H9 (cell line): ENCODE results near the gene GPHN. TPM values are rescaled to one million over a fixed set of nuclear protein-coding genes. Genes with fewer than 3 reads are reported as not detected.

ENCODE experiments used
- DNase-seq: peaks from one replicate; pipeline ENCODE4 v3.0.0-alpha.2; 2017
- H2AFZ ChIP-seq: one replicate; pipeline ENCODE4 v1.6.1; 2013; ENCODE audit warnings: mild to moderate bottlenecking, low read length, control low read depth, moderate library complexity
- H2AK5ac ChIP-seq: 2 replicates; pipeline ENCODE4 v1.6.1; 2013; ENCODE audit warnings: low read length, control low read depth, mixed read lengths; ENCODE audit not compliant: insufficient read length
- H2BK120ac ChIP-seq: one replicate; pipeline ENCODE4 v1.6.1; 2013; ENCODE audit warnings: low read depth, mild to moderate bottlenecking, low read length, control low read depth, inconsistent platforms; ENCODE audit not compliant: poor library complexity, severe bottlenecking
- H2BK12ac ChIP-seq: 2 replicates; pipeline ENCODE4 v1.6.1; 2013; ENCODE audit warnings: low read length, control low read depth, mixed read lengths, low read depth; ENCODE audit not compliant: insufficient read length
- H2BK15ac ChIP-seq: 2 replicates; pipeline ENCODE4 v1.6.1; 2013; ENCODE audit warnings: low read depth, low read length, control low read depth
- H2BK20ac ChIP-seq: one replicate; pipeline ENCODE4 v1.6.1; 2013; ENCODE audit warnings: low read depth, mild to moderate bottlenecking, low read length, control low read depth, inconsistent platforms; ENCODE audit not compliant: poor library complexity, severe bottlenecking
- H2BK5ac ChIP-seq: 2 replicates; pipeline ENCODE4 v1.6.1; 2013; ENCODE audit warnings: low read length, control low read depth, mixed read lengths; ENCODE audit not compliant: insufficient read length
- H3K14ac ChIP-seq: 2 replicates; pipeline ENCODE4 v1.6.1; 2013; ENCODE audit warnings: low read length, control low read depth; ENCODE audit not compliant: insufficient read depth
- H3K18ac ChIP-seq: 2 replicates; pipeline ENCODE4 v1.6.1; 2013; ENCODE audit warnings: low read depth, mild to moderate bottlenecking, mixed read lengths, low read length, control low read depth; ENCODE audit not compliant: insufficient read length
- H3K23ac ChIP-seq: 2 replicates; pipeline ENCODE4 v1.6.1; 2013; ENCODE audit warnings: low read length, control low read depth, mixed read lengths, low read depth; ENCODE audit not compliant: insufficient read length
- H3K23me2 ChIP-seq: 2 replicates; pipeline ENCODE4 v1.6.1; 2013; ENCODE audit warnings: low read depth, mild to moderate bottlenecking, mixed read lengths, low read length, control low read depth; ENCODE audit not compliant: insufficient read length, poor library complexity, severe bottlenecking
- H3K27ac ChIP-seq: 2 replicates; pipeline ENCODE4 v1.5.1; 2013; ENCODE audit warnings: low read length, control low read depth, mixed read lengths, low read depth; ENCODE audit not compliant: insufficient read length
- H3K27me3 ChIP-seq: 2 replicates; pipeline ENCODE4 v1.6.1; 2013; ENCODE audit warnings: low read length, control low read depth, inconsistent platforms; ENCODE audit not compliant: insufficient read depth
- H3K4ac ChIP-seq: 2 replicates; pipeline ENCODE4 v1.6.1; 2013; ENCODE audit warnings: low read depth, mild to moderate bottlenecking, control low read depth, inconsistent platforms, low read length, moderate library complexity
- H3K4me1 ChIP-seq: 2 replicates; pipeline ENCODE4 v1.6.1; 2013; ENCODE audit warnings: low read length, control low read depth, inconsistent platforms; ENCODE audit not compliant: insufficient read depth
- H3K4me2 ChIP-seq: 2 replicates; pipeline ENCODE4 v1.6.1; 2013; ENCODE audit warnings: low read length, control low read depth, mixed read lengths; ENCODE audit not compliant: insufficient read length, insufficient read depth
- H3K56ac ChIP-seq: 2 replicates; pipeline ENCODE4 v1.6.1; 2013; ENCODE audit warnings: low read depth, mild to moderate bottlenecking, mixed read lengths, low read length, control low read depth; ENCODE audit not compliant: insufficient read length
- H3K79me1 ChIP-seq: 2 replicates; pipeline ENCODE4 v1.6.1; 2013; ENCODE audit warnings: low read depth, mild to moderate bottlenecking, moderate library complexity, low read length, control low read depth, inconsistent platforms; ENCODE audit not compliant: insufficient read depth, poor library complexity, severe bottlenecking
- H3K79me2 ChIP-seq: 2 replicates; pipeline ENCODE4 v1.6.1; 2013; ENCODE audit warnings: low read length, control low read depth, inconsistent platforms; ENCODE audit not compliant: insufficient read depth
- H3K9ac ChIP-seq: 2 replicates; pipeline ENCODE4 v1.6.1; 2013; ENCODE audit warnings: low read length, control low read depth, mixed read lengths; ENCODE audit not compliant: insufficient read length; ENCODE audit errors: extremely low read depth
- H3K9me3 ChIP-seq: one replicate; pipeline ENCODE4 v1.6.1; 2013; ENCODE audit warnings: low read depth, low read length, inconsistent platforms; ENCODE audit not compliant: control insufficient read depth
- H3T11ph ChIP-seq: one replicate; pipeline ENCODE4 v1.6.1; 2013; ENCODE audit warnings: mild to moderate bottlenecking, low read length, control low read depth, inconsistent platforms
- H4K20me1 ChIP-seq: one replicate; pipeline ENCODE4 v1.6.1; 2013; ENCODE audit not compliant: control insufficient read depth, insufficient read length, insufficient read depth
- H4K5ac ChIP-seq: 2 replicates; pipeline ENCODE4 v1.6.1; 2013; ENCODE audit warnings: low read depth, mild to moderate bottlenecking, mixed read lengths, low read length, control low read depth; ENCODE audit not compliant: insufficient read length
- H4K8ac ChIP-seq: replicated peaks from 2 replicates; pipeline ENCODE4 v1.6.1; 2013; ENCODE audit warnings: low read length, control low read depth, mixed read lengths, low read depth; ENCODE audit not compliant: insufficient read length
- H4K91ac ChIP-seq: 2 replicates; pipeline ENCODE4 v1.6.1; 2013; ENCODE audit warnings: low read depth, mild to moderate bottlenecking, moderate library complexity, mixed read lengths, low read length, control low read depth; ENCODE audit not compliant: insufficient read length
- H3K27ac Mint-ChIP-seq, 3 experiments: 2 replicates in 2 of 3; 3 replicates in 1 of 3; pipeline ENCODE4 v1.8.0; 2020 to 2021; ENCODE audit warnings: mixed read lengths in 3 of 3, mild to moderate bottlenecking in 1 of 3, moderate library complexity in 1 of 3
- H3K27me3 Mint-ChIP-seq: 2 replicates; pipeline ENCODE4 v1.8.0; 2021; ENCODE audit warnings: low read depth, mild to moderate bottlenecking, moderate library complexity, mixed read lengths
- H3K36me3 Mint-ChIP-seq, 3 experiments: 2 replicates in 2 of 3; 3 replicates in 1 of 3; pipeline ENCODE4 v1.8.0; 2020 to 2021; ENCODE audit warnings: low read depth in 3 of 3, mixed read lengths in 3 of 3; ENCODE audit not compliant: insufficient read depth in 1 of 3
- H3K4me1 Mint-ChIP-seq, 2 experiments: 2 replicates each; pipeline ENCODE4 v1.8.0; 2020; ENCODE audit warnings: mixed read lengths in 2 of 2
- H3K4me3 Mint-ChIP-seq, 2 experiments: 2 replicates in 1 of 2; 3 replicates in 1 of 2; pipeline ENCODE4 v1.8.0; 2020 to 2021; ENCODE audit warnings: mild to moderate bottlenecking in 2 of 2, mixed read lengths in 2 of 2, moderate library complexity in 1 of 2
- H3K9me3 Mint-ChIP-seq, 2 experiments: 2 replicates in 1 of 2; 3 replicates in 1 of 2; pipeline ENCODE4 v1.8.0; 2020; ENCODE audit warnings: mild to moderate bottlenecking in 2 of 2, mixed read lengths in 2 of 2, moderate library complexity in 1 of 2
- WGBS: extraction: QIAGEN DNeasy Blood & Tissue Kit; methylation state at CpG from one replicate; pipeline ENCODE4 v1.1.7; 2013; ENCODE audit warnings: missing lambda C conversion rate, low lambda C conversion rate, mixed read lengths; ENCODE audit not compliant: insufficient read length; ENCODE audit errors: extremely low coverage; 5-methylcytosine and 5-hydroxymethylcytosine counted together
- total RNA-seq: library from RNA; stranded (reverse); gene quantifications from 2 replicates; pipeline ENCODE4 v1.2.1, GENCODE V29; 2021
- TF ChIP-seq, protein P1 (sequence below): fragments of 200-600 bp; sonication (generic); conservative IDR thresholded peaks from 3 replicates; pipeline ENCODE4 v1.8.0; 2021; ENCODE audit warnings: antibody characterized with exemption, mild to moderate bottlenecking

GPHN gene
- total RNA-seq, 1 experiment from 2014 or later, result 16.1 TPM

DNA sequence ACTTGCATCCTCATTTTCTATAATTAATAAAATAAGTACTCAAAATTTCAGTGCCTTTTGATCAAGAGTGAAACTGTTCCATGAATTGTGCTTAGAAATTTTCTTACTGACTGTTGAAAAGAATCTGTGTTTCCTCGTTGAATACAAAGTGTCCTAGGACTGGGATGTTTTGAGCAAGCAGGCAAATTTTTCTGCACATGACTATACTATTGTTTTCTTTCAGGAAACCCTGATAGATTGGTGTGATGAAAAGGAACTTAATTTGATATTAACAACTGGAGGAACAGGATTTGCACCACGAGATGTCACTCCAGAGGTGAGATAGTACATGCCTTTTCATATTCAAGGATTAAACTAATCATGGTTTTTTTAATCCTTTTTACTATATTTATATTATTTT is 316.3 kb downstream of the GPHN start:
- Histone ChIP-seq H4K8ac (no peak overlapping the region), H2AK5ac (no peak overlapping the region), H4K20me1 (no peaks in the 10 kb centered on the region), H2BK15ac (no peak overlapping the region), H3K4me2 (no peak overlapping the region), H2BK120ac (no peak overlapping the region), H2BK20ac (no peak overlapping the region), H3K27me3 (no peaks in the 10 kb centered on the region), H4K5ac (no peak overlapping the region), H3K14ac (no peak overlapping the region), H3K23ac (no peak overlapping the region), H2AFZ (no peak overlapping the region), H3K27ac (no peak overlapping the region), H3K79me2 (no peaks in the 10 kb centered on the region), H2BK12ac (no peak overlapping the region), H3K18ac (no peak overlapping the region), H3K9me3 (no peaks in the 10 kb centered on the region), H3K4me1 (peaks cover 4% of the 10 kb centered on the region; the same call in 1 of the 2 replicates), H3K4ac (no peak overlapping the region), H3K56ac (no peak overlapping the region), H3T11ph (no peak overlapping the region), H4K91ac (no peak overlapping the region), H3K79me1 (no peaks in the 10 kb centered on the region), H2BK5ac (no peak overlapping the region), H3K23me2 (no peaks in the 10 kb centered on the region), H3K9ac (no peak overlapping the region)
- H3K4me1 Mint-ChIP-seq, result peaks cover 9 to 19% of the 10 kb centered on the region in 2 experiments
- WGBS, result no CpG with 5 or more reads among the region's 2 CpGs
- H3K4me3 Mint-ChIP-seq, result no peak overlapping the region
- no peaks in the 10 kb centered on the region for H3K9me3 Mint-ChIP-seq
- no peak for DNase-seq
- TF ChIP-seq, protein P1, sequence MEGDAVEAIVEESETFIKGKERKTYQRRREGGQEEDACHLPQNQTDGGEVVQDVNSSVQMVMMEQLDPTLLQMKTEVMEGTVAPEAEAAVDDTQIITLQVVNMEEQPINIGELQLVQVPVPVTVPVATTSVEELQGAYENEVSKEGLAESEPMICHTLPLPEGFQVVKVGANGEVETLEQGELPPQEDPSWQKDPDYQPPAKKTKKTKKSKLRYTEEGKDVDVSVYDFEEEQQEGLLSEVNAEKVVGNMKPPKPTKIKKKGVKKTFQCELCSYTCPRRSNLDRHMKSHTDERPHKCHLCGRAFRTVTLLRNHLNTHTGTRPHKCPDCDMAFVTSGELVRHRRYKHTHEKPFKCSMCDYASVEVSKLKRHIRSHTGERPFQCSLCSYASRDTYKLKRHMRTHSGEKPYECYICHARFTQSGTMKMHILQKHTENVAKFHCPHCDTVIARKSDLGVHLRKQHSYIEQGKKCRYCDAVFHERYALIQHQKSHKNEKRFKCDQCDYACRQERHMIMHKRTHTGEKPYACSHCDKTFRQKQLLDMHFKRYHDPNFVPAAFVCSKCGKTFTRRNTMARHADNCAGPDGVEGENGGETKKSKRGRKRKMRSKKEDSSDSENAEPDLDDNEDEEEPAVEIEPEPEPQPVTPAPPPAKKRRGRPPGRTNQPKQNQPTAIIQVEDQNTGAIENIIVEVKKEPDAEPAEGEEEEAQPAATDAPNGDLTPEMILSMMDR, result no peak
- H3K36me3 Mint-ChIP-seq, result no peaks in the 10 kb centered on the region; a peak in 1 of 7 replicates
- no peaks in the 10 kb centered on the region for H3K27me3 Mint-ChIP-seq
- no peak overlapping the region for H3K27ac Mint-ChIP-seq
